ENCODE data around the gene RTN1.

RTN1 gene

DNA sequence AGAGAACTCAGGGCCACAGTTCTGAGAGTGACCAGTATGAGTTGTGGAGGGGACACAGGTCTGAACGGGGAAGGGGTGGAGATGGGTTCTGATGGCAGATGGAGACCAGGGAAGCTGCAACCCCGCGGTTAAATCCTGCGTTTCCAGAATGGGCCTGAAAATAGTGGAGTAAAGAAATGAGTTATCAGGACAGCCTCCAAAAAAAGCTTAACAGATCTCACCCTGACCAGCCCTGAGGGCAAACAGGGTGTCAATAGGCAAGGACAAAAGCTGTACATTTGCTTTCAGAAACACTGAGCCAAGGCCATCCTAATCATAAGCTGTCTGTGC is 555 bp upstream of the RTN1 start:
- H3K4me3 ChIP-seq (replicated peaks; ENCODE audit: low read depth, low read length) = peak overlapping the region; percentile 27
- DNase-seq (ENCODE audit: extremely low read depth, low read depth) = no peak
- TF ChIP-seq, protein P1, sequence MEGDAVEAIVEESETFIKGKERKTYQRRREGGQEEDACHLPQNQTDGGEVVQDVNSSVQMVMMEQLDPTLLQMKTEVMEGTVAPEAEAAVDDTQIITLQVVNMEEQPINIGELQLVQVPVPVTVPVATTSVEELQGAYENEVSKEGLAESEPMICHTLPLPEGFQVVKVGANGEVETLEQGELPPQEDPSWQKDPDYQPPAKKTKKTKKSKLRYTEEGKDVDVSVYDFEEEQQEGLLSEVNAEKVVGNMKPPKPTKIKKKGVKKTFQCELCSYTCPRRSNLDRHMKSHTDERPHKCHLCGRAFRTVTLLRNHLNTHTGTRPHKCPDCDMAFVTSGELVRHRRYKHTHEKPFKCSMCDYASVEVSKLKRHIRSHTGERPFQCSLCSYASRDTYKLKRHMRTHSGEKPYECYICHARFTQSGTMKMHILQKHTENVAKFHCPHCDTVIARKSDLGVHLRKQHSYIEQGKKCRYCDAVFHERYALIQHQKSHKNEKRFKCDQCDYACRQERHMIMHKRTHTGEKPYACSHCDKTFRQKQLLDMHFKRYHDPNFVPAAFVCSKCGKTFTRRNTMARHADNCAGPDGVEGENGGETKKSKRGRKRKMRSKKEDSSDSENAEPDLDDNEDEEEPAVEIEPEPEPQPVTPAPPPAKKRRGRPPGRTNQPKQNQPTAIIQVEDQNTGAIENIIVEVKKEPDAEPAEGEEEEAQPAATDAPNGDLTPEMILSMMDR (IDR thresholded peaks at IDR 0.05; ENCODE audit: low read depth, low read length, missing control alignments) = no peak

DNA sequence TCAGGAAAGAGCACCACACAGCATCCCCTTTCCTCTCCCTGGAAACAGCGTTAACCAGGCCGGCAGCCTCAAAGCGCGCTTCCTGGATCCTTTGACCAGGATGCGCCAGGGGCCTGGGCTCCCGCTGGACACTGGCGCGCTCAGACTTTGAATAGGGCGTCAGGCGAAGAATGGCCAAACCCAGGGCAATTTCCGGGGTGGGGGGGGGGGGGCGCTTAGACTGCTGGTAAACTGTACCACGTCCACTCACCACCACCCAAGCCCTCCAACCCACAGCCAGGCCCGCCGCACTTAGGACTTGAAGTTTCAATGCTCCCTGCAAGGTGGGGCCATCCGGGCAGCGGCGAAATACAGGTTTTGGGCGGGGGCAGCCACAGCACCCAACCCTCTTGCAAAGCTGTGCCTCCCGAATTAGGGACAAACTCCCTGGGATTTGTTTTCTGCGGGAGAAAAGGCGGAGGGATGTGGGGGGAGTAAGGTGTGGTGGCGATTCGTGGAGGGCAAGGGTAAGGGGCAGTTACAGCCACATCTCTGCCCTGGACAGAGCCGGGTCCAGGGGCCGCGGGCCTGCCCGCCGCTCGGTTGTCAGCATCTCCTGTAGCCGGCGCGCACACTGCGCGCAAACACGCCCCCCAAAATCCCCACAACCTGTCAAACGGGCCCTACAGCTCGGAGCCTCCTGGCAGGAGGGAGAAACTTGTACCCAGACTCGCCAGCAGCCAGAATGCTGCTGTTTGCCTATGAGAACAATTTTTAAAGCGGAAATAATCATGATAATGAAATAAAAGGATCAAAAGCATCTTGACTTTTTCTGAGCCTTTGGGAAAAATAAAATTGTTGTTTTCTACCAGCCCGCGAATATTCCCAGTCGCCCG is 958 bp downstream of the RTN1 start:
- DNase-seq (ENCODE audit: extremely low read depth, low read depth) = no peak
- H3K4me3 ChIP-seq (replicated peaks; ENCODE audit: low read depth, low read length) = no peak overlapping the region
- TF ChIP-seq, protein P1 (IDR thresholded peaks at IDR 0.05; ENCODE audit: low read depth, low read length, missing control alignments) = no peak

DNA sequence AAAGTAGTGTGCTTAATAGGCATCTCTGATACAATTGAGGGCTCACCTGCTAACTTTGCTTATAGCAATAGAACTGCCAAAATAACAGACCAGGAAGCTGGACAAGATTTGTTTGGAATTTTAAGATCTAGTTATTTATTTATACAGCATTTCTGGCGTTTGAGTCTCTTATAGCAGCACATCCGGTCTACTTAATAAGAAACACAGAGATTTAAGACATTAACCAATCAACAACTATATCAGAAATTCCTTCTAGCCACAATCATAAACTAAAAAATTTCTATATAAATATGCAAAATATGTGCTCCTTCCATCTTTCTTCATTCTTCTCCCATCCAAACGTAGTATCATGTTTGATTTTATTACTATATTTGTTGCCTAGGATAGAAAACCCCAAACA is 2.6 kb downstream of the RTN1 start:
- TF ChIP-seq, protein P1 (IDR thresholded peaks at IDR 0.05; ENCODE audit: low read depth, low read length, missing control alignments) = no peak
- DNase-seq (ENCODE audit: extremely low read depth, low read depth) = no peak
- H3K4me3 ChIP-seq (replicated peaks; ENCODE audit: low read depth, low read length) = no peak overlapping the region

DNA sequence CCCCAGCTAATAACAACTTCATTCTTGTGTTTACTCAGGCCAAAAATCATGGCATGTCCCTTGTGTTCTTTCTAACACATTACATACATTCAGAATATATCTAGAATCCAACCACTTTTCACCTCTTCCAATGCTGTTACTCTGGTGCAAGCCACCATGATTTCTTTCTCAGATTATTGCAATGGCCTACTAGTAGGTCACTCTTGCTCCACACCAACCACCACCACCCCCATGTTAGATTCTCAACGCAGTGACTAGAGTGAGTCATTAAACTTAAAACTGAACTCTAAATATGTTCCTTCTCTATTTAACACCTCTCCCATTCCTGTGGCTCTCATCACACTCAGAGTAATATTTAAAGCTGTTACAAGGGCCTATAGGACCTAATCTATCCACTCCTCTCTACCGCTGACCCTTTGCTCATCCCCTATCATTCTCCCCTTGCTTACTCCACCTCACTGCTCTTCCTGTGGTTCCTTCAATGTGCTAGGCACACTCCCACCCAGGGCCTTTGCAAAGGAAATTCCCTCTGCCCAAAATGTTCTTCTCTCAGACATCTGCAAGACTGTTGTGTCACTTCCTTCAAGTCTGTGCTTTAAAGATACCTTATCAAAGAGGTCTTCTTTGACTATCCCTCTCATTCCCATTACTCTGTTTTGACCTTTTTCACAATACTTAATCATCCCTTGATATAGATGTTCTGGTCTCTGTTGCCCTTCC is 6.6 kb downstream of the RTN1 start:
- no peak overlapping the region for H3K4me3 ChIP-seq (replicated peaks; ENCODE audit: low read depth, low read length)
- DNase-seq (ENCODE audit: extremely low read depth, low read depth) = no peak
- TF ChIP-seq, protein P1 (IDR thresholded peaks at IDR 0.05; ENCODE audit: low read depth, low read length, missing control alignments) = no peak

DNA sequence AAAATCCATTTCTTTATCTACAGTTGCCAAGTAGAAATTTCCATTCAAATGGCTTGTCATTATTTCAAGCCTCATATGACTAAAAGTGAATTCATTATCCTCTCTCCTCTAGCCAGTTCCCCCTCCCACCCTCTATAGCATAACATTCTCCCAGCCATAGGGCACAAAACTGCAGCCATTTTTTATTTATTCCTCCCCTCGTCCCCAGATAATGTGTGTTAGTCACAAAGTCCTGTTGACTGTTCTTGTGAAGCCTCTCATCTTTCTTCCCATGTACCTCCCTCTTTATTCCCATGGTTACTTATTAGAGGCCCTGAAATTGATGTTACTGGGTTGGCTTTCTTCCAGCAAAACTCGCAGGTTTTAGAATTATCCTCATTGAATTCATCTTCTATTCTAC is 13.2 kb downstream of the RTN1 start:
- no peak for DNase-seq (ENCODE audit: extremely low read depth, low read depth)

DNA sequence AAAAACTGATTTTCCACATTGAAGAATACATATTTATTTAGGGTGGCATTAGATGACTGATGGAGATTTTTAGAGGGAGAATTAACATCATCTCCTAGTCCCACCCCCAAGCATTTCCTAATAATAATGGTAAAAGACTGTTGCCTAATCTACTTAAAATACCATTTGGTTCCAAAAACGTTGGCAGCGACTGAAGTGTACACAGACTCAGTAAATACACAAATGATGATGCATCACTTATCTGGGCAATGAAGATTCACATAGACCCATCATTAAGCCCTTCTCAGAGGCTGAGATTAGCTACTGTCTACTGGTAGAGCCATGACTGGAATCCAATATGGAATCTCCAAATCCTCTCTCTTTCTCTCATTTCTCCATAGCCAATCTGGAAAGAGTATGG is 18.2 kb downstream of the RTN1 start:
- DNase-seq (ENCODE audit: extremely low read depth, low read depth) = no peak
- TF ChIP-seq, protein P1 (IDR thresholded peaks at IDR 0.05; ENCODE audit: low read depth, low read length, missing control alignments) = no peak
- no peak overlapping the region for H3K4me3 ChIP-seq (replicated peaks; ENCODE audit: low read depth, low read length)

More for the DNA sequence above, 13.2 kb downstream of the RTN1 start:
- no peak overlapping the region for H3K4me3 ChIP-seq (replicated peaks; ENCODE audit: low read depth, low read length)
- TF ChIP-seq, protein P1 (IDR thresholded peaks at IDR 0.05; ENCODE audit: low read depth, low read length, missing control alignments) = no peak

Data from HFF-Myc (cell line).